Memory B cell (primary cell): ENCODE measurements around the gene PRCC.

ENCODE experiments used
- ATAC-seq: fragments of 150-1000 bp; cut with Tn5 transposase; 2 replicates; pipeline ENCODE4 v1.10.0; 2021; ENCODE audit warnings: low read depth, mild to moderate bottlenecking, moderate library complexity
- DNase-seq, 2 donors: peaks; one replicate each; pipeline ENCODE4 v3.0.0; 2022; ENCODE audit warnings: low spot score in 2 of 2
- H3K27ac Mint-ChIP-seq: one replicate; pipeline ENCODE4 v1.8.0; 2022; ENCODE audit warnings: mild to moderate bottlenecking, moderate library complexity, mixed read lengths
- H3K27me3 Mint-ChIP-seq: one replicate; pipeline ENCODE4 v1.8.0; 2022; ENCODE audit warnings: mixed read lengths
- H3K36me3 Mint-ChIP-seq: one replicate; pipeline ENCODE4 v1.8.0; 2022; ENCODE audit warnings: mild to moderate bottlenecking, mixed read lengths
- H3K4me1 Mint-ChIP-seq: one replicate; pipeline ENCODE4 v1.8.0; 2022; ENCODE audit warnings: mixed read lengths
- H3K4me3 Mint-ChIP-seq: one replicate; pipeline ENCODE4 v1.8.0; 2022; ENCODE audit warnings: mild to moderate bottlenecking, moderate library complexity, mixed read lengths
- H3K9me3 Mint-ChIP-seq: one replicate; pipeline ENCODE4 v1.8.0; 2022; ENCODE audit warnings: mixed read lengths

The PRCC gene

DNA sequence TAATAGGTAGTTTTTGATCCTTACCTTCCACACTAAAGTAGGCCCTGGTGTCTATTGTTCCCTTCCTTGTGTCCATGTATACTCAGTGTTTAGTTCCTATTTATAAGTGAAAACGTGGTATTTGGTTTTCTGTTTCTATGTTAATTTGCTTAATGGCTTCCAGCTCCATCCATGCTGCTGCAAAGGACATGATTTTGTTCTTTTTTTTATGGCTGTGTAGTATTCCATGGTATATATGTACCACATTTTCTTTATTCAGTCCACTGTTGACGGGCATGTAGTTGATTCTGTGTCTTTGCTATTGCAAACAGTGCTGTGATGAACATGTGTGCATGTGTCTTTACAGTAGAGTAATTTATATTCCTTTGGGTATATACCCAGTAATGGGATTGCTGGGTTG, 20.8 kb downstream of the PRCC start:
- H3K4me3 Mint-ChIP-seq: no peak overlapping the region
- no peak for ATAC-seq
- H3K27ac Mint-ChIP-seq: no peak overlapping the region
- peaks cover 35% of the 10 kb centered on the region for H3K36me3 Mint-ChIP-seq
- no peaks in the 10 kb centered on the region for H3K27me3 Mint-ChIP-seq
- no peak for DNase-seq
- peaks cover 3% of the 10 kb centered on the region for H3K4me1 Mint-ChIP-seq
- no peaks in the 10 kb centered on the region for H3K9me3 Mint-ChIP-seq

DNA sequence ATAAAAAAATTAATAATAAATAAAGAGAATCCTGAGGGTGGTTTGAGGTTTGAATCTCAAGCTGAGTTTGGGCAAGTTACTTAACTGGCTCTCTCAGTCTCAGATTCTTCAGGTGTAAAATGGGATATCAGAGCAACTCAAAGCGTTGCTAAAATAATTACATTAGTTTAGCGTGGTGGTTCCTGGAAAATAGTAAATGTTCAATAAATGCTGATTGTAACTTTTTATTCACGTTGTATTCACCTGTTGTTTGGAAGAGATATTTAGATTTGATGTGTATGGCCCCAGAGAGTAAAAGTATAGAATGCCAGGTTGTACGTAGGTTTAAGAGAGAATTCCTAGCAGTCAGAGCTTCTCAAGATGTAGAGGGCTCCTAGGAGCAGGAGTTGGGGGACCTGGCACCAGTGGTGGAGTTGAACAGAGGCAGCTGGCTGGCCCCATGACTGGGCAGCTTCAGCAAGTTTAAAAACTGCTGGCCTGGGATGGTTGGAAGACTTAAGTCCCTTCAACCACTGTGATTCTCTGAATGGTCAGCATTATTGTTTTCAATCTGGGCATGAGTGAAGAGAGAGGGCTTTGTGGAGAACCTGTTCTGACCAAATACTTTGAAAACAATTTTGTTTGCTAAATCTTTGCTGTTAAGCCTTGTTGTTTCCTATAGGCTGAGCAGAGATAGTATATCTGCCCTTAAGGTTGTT, 22.4 kb downstream of the PRCC start:
- DNase-seq: no peak
- Mint-ChIP-seq H3K4me1 (peaks cover 3% of the 10 kb centered on the region), H3K27ac (no peak overlapping the region), H3K36me3 (peaks cover 38% of the 10 kb centered on the region), H3K9me3 (no peaks in the 10 kb centered on the region), H3K27me3 (no peaks in the 10 kb centered on the region), H3K4me3 (no peak overlapping the region)
- ATAC-seq: no peak

DNA sequence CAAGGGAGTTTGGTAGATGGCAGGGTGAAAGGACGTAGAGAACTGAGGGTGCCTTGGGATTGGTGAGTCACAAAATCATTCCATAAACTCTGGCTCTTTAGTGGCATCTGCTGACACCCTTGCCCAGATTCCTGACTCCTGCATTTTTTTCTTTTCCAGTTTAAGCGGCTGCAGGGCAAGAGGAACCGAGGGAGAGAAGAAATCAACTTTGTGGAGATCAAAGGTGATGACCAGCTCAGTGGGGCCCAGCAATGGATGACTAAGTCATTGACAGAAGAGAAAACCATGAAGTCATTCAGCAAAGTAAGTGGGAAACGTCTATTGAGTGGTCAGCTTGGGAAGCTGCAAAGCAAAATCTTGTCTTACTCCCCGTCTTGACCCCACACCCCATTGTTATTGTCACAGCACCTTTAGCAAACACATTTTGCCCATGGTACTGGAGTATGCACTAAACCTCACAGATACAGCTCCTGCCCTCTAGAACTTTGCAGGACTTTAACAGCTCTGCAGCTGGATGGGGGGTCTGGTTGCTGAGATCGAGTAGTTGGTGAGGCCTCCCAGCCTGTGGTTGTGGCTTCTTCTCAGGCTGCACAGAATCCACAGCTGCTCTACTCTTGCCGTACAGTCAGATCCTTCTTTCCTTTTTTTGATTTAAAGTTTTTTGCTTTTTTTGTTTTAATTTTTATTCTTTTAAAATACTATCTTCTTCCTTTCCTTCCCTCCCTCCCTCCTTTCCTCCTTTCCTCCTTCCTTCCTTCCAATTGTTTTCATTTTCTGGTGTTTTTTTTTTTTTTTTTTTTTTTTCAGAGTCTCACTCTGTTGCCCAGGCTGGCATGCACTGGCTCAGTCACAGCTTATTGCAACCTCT, 27.4 kb downstream of the PRCC start:
- ATAC-seq (no peak), DNase-seq (no peak)
- Mint-ChIP-seq H3K9me3 (no peaks in the 10 kb centered on the region), H3K36me3 (peaks cover 43% of the 10 kb centered on the region), H3K27me3 (no peaks in the 10 kb centered on the region), H3K4me3 (no peak overlapping the region), H3K4me1 (peaks cover 7% of the 10 kb centered on the region), H3K27ac (no peak overlapping the region)

DNA sequence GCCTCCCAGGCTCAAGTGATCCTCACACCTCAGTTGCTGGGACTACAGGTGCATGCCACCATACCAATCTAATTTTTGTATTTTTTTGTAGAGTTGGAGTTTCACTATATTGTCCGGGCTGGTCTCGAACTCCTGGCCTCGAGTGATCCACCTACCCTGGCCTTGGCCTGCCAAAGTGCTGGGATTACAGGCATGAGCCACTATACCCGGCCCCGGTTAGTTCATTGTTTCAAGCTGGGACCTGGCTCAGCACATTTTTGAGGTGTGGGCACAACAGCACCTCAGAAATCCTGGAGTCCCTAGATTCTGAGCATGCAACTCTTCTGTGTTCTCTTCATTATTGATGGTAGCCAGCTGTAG, 28.0 kb downstream of the PRCC start:
- Mint-ChIP-seq H3K4me1 (peaks cover 6% of the 10 kb centered on the region), H3K9me3 (no peaks in the 10 kb centered on the region), H3K27ac (no peak overlapping the region)

DNA sequence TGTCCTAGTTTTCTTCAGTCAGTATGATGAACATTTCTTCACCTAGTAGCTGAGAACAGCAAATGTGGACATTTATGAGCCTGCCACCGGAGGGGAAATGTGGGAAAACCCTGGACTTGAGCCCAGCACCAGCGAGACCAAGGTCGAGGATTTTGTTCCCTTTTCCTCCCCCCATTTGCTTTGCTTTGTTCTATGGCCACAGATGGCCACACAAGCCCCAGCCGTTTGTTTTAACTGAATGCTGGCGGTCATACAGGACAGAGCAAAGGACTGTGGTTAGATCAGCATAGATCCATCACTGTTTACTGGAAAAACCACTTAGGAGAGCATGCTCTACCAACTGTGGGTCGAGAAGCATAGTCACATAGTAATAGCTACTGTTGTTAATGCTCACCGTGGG, 28.5 kb downstream of the PRCC start:
- Mint-ChIP-seq H3K27me3 (no peaks in the 10 kb centered on the region), H3K27ac (peak overlapping the region; percentile 9), H3K4me1 (peaks cover 6% of the 10 kb centered on the region), H3K36me3 (peaks cover 42% of the 10 kb centered on the region), H3K4me3 (no peak overlapping the region), H3K9me3 (no peaks in the 10 kb centered on the region)
- ATAC-seq (no peak), DNase-seq (no peak)

More for the DNA sequence above, 28.0 kb downstream of the PRCC start:
- DNase-seq: no peak
- Mint-ChIP-seq H3K36me3 (peaks cover 42% of the 10 kb centered on the region), H3K4me3 (no peak overlapping the region), H3K27me3 (no peaks in the 10 kb centered on the region)
- ATAC-seq: no peak

DNA sequence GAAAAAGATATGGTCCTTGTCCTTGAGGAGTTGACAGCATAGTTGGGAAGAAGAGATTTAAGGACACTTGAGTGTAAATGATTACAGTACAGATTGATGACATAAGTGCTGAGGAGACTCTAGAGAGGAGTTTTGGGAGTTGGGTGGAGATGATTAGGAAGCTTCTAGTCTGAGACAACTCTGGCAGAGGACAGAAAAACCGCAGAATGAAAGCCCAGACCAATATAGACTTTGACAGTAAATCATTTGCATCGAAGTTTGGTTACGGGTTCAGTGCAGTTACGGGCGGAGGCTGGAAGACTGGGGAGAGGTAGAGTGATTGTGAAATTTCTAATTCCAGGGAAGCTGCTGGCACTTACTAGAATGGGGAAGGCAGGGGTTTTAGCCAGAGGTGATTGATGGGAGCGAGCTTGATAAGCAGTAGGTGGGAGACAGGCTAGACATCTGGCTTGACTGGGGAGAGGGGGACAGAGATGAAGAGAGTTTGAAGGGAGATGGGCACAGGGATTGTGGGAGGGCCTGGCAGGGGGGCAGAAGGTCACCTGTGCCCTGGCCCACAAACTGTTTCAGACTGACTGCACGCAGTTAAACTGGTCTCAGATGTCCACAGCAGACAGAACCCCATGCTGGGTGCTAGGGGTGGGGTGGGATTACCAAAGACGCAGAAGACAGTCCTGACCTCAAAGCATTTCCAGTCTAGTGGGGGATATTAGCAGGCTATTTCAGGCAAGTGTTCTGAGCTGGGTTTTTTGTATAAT, 29.2 kb downstream of the PRCC start:
- Mint-ChIP-seq H3K27ac (peak overlapping the region; percentile 9), H3K4me1 (peaks cover 6% of the 10 kb centered on the region), H3K36me3 (peaks cover 42% of the 10 kb centered on the region), H3K27me3 (no peaks in the 10 kb centered on the region), H3K4me3 (no peak overlapping the region), H3K9me3 (no peaks in the 10 kb centered on the region)
- DNase-seq: no peak
- no peak for ATAC-seq

DNA sequence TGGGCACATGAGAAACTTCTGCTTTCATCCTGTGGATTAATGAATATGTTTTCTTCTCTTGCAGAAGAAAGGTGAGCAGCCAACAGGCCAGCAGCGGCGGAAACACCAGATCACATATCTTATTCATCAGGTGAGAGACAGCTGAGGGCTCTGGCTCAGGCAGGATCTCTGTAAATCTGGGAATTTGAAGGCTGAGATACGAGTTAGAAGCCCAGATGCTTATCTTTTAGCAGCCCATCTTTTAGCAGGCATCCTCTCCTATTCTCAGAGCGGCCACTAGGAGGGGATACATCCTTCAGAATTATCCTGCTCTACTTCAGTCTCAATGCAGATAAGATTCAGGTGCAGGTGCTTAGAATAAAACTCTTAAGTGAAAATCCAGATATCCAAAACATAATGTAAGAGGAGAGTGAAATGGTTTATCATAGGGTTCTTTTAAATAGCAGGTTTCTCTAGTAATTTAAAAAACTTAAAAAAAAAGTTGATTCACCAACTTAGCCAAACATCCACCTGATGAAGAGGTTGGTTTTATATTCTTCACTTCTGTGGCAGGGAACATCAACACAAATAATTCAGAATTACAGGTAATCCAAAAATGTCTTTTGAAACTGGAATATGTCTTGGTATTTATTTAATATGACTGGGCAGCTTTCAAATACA, 30.0 kb downstream of the PRCC start:
- Mint-ChIP-seq H3K36me3 (peaks cover 37% of the 10 kb centered on the region), H3K4me1 (peaks cover 6% of the 10 kb centered on the region), H3K9me3 (no peaks in the 10 kb centered on the region), H3K4me3 (no peak overlapping the region), H3K27ac (no peak overlapping the region), H3K27me3 (no peaks in the 10 kb centered on the region)
- DNase-seq (peak; percentile 43 to 46), ATAC-seq (peak; percentile 69)

DNA sequence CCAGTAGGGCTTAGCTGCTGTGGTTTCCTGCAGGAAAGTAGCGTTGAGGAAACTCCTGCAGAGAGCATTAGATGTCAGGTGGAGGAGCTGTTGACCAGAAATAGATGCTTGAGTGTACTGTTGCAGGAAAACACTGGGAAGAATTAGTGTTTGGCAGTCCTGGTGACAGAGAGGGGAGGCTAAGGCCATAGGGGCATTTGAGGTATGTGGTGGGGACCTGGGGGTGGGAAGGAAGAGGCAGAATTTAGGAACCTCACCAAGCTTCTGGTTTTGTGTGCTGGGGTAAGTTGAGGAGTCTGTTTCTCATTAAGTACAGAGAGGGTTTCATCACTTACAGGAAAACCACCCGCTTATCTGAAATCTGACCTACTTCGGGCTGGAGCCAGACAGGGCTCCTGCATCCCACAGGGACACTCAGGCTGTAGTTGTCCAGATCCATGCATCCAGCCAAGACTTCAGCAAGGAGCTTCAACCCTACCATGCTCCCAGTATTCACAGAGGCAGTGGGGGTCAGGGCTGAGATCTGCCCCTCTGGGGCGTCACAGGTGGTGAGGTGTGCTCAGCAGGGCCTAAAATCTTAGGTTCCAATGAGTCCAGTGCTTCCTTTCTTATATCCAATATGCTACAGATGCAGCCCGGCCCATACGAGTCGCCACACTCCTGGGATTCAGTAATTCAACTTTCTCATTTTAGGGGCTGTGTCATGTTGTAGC, 34.2 kb downstream of the PRCC start:
- Mint-ChIP-seq H3K9me3 (no peaks in the 10 kb centered on the region), H3K4me3 (no peak overlapping the region), H3K36me3 (peaks cover 14% of the 10 kb centered on the region), H3K4me1 (peaks cover under 1% of the 10 kb centered on the region), H3K27ac (peak overlapping the region; percentile 72), H3K27me3 (no peaks in the 10 kb centered on the region)
- no peak for ATAC-seq
- DNase-seq: no peak

DNA sequence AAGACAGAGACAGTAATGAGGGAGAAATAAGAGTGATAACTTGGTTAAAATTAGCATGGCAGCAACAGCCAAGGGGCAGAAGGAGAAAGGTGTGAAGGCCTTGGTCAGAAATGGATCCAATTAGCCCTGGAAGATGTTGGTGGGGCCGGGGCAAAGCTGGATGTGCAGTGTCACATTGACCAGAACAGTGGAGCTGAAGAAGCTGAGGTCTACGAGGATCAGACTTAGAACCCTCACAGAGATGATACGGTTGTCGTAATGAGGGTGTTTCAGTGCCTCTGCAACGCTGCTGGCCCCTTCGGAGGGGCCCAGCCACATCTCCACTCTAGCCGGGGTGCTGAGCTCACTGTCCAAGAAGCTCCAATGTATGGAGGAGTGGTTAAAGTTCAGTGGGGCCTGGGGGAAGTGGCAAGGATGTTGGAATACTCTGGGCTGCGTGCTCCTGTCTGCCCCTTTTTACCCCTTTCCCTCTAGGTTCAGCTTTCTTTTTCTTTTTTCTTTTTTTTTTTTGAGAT, 35.1 kb downstream of the PRCC start:
- peaks cover 10% of the 10 kb centered on the region for H3K36me3 Mint-ChIP-seq
- ATAC-seq: no peak
- DNase-seq: no peak
- H3K27ac Mint-ChIP-seq: no peak overlapping the region
- no peak overlapping the region for H3K4me3 Mint-ChIP-seq
- no peaks in the 10 kb centered on the region for H3K9me3 Mint-ChIP-seq
- peaks cover 1% of the 10 kb centered on the region for H3K4me1 Mint-ChIP-seq
- H3K27me3 Mint-ChIP-seq: no peaks in the 10 kb centered on the region

DNA sequence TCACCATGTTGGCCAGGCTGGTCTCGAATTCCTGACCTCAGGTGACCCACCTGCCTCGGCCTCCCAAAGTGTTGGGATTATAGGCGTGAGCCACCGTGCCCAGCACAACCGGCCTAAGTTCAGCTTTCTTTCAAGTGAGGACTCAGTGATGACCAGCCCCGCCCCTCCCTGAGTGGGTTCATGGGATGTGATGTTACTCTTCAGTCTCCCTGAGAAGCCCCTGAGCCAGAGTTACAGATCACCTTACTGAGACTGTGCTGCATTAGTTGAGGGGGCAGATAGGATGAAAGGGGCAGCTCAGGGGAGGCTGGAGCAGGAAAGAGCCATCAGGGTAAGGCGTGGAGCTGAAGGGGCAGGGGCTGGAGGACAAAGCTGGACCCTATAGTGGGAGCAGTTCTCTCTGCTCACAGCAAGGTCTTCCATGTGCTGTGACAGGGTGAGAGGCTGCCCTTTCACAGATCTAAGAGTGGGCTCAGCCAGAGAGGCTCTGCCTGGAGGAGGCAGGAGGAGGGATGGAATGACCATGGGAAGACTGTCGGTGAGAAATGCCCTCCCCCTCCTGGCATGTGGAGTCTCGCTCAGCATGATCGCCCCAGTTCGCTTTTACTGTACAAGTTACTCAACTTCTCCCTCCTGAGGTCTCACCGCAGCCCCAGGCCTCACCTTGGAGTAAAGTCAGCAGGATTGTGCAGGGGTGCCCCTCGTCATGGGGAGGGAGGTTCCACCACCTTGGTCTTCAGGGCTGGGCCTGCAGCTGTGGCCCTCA, 35.9 kb downstream of the PRCC start:
- H3K27ac Mint-ChIP-seq: no peak overlapping the region
- no peak for ATAC-seq
- peaks cover 10% of the 10 kb centered on the region for H3K36me3 Mint-ChIP-seq
- no peaks in the 10 kb centered on the region for H3K9me3 Mint-ChIP-seq
- DNase-seq: no peak
- peaks cover 3% of the 10 kb centered on the region for H3K4me1 Mint-ChIP-seq
- H3K4me3 Mint-ChIP-seq: no peak overlapping the region
- H3K27me3 Mint-ChIP-seq: no peaks in the 10 kb centered on the region

DNA sequence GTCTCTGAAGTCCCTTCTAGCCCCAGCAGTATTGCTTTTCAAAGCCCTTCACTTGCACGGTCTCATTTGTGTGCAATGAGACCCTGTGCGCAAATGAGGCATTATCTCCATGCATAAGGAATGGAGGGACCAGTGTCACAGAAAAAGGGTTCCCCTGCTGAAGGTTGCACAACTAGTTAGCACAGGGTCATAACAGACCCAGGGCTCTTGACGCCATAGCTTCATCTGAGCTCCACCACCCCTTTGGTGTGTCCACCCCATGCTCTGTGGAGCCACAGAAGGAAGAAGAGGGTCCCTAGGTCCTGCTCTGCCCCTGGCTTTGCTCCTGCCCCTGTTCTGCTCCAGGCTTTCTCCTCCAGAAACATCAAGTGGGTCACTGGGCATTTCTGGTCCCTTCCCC, 36.7 kb downstream of the PRCC start:
- DNase-seq: no peak
- Mint-ChIP-seq H3K27ac (no peak overlapping the region), H3K27me3 (no peaks in the 10 kb centered on the region), H3K4me3 (no peak overlapping the region), H3K36me3 (peaks cover 10% of the 10 kb centered on the region), H3K9me3 (no peaks in the 10 kb centered on the region), H3K4me1 (peaks cover 3% of the 10 kb centered on the region)
- no peak for ATAC-seq

DNA sequence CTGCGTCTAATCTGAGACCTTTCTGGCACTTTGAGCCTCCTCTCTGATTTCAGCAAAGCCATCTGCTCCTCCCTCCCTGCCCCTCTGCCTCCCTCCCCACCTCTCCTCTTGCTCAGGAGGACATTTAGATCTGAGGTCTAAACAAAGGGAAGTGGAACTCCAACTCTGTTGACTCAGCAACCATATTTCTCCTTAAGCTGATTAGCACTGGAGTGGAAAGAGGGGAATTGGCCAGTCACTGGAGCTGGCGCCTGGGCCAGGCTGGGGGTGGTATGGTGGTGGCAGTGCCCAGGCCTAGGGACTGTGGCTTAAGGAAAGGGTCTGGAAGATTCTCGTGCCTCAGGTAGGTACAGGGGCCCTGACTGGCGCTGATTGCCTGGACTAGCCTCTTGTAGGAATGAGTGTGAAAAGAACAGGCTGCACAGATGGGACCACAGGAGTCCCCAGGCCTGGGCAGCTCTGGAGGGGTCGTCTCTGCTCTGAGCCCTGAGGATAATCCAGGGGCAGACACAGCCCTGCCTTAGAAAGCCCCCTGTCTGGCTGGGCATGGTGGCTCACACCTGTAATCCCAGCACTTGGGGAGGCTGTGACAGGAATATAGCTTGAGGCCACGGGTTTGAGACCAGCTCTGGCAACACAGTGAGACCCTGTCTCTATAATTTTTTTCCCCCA, 37.4 kb downstream of the PRCC start:
- Mint-ChIP-seq H3K27me3 (no peaks in the 10 kb centered on the region), H3K27ac (no peak overlapping the region), H3K36me3 (peaks cover 9% of the 10 kb centered on the region), H3K4me1 (peaks cover 3% of the 10 kb centered on the region), H3K4me3 (no peak overlapping the region), H3K9me3 (no peaks in the 10 kb centered on the region)
- no peak for DNase-seq
- ATAC-seq: no peak
